DOHH2 (cell line): ENCODE results near the gene FNIP2.

Experiments
- H3F3A ChIP-seq: fragments of 200-600 bp; sonication (generic), shearing (Covaris generic); 2 replicates; pipeline ENCODE4 v1.6.0; 2016; ENCODE audit warnings: antibody characterized with exemption, mild to moderate bottlenecking; ENCODE audit not compliant: control insufficient read depth, insufficient read depth
- H3K27ac ChIP-seq: fragments of 200-600 bp; sonication (generic); 2 replicates; pipeline ENCODE4 v1.5.1; 2014; ENCODE audit warnings: low read depth, mild to moderate bottlenecking, low read length, moderate library complexity
- H3K27me3 ChIP-seq: fragments of 200-600 bp; sonication (generic); 2 replicates; pipeline ENCODE4 v1.6.1; 2014; ENCODE audit warnings: mild to moderate bottlenecking, low read length, mixed read lengths; ENCODE audit not compliant: control insufficient read depth
- H3K36me3 ChIP-seq: fragments of 200-600 bp; sonication (generic); 2 replicates; pipeline ENCODE4 v1.6.1; 2014; ENCODE audit warnings: mild to moderate bottlenecking, low read length, moderate library complexity, mixed read lengths; ENCODE audit not compliant: control insufficient read depth
- H3K4me1 ChIP-seq: fragments of 200-600 bp; sonication (generic); 2 replicates; pipeline ENCODE4 v1.6.1; 2014; ENCODE audit warnings: mild to moderate bottlenecking, low read length, mixed read lengths; ENCODE audit not compliant: control insufficient read depth
- H3K4me2 ChIP-seq: fragments of 200-600 bp; sonication (generic); 2 replicates; pipeline ENCODE4 v1.6.0; 2014; ENCODE audit warnings: mild to moderate bottlenecking, low read length, moderate library complexity
- H3K4me3 ChIP-seq: fragments of 200-600 bp; sonication (generic); 2 replicates; pipeline ENCODE4 v1.5.1; 2014; ENCODE audit warnings: mild to moderate bottlenecking, low read length, mixed read lengths
- H3K79me2 ChIP-seq: fragments of 200-600 bp; sonication (generic); 2 replicates; pipeline ENCODE4 v1.6.1; 2014; ENCODE audit warnings: mild to moderate bottlenecking, low read length, mixed read lengths; ENCODE audit not compliant: control insufficient read depth
- H3K9me2 ChIP-seq: fragments of 200-600 bp; sonication (generic); replicated peaks from 2 replicates; pipeline ENCODE4 v1.6.1; 2014; ENCODE audit warnings: mild to moderate bottlenecking, low read length, mixed read lengths; ENCODE audit not compliant: control insufficient read depth
- H3K9me3 ChIP-seq: fragments of 200-600 bp; sonication (generic); 2 replicates; pipeline ENCODE4 v1.6.1; 2014; ENCODE audit warnings: antibody characterized with exemption, low read length, mixed read lengths; ENCODE audit not compliant: control insufficient read depth, insufficient read depth
- H4K20me1 ChIP-seq: fragments of 200-600 bp; sonication (generic); 2 replicates; pipeline ENCODE4 v1.6.0; 2014; ENCODE audit warnings: low read depth, mild to moderate bottlenecking, antibody characterized with exemption, low read length, moderate library complexity; ENCODE audit not compliant: control insufficient read depth, insufficient read depth
- EZH2phosphoT487 ChIP-seq: fragments of 200-600 bp; sonication (generic); IDR thresholded peaks from 2 replicates; pipeline ENCODE4 v1.6.1; 2017; ENCODE audit warnings: borderline replicate concordance, mild to moderate bottlenecking, antibody characterized with exemption, low read length, moderate library complexity, mixed read lengths
- TF ChIP-seq, protein P1 (sequence below): fragments of 200-600 bp; sonication (generic); IDR thresholded peaks from one replicate; pipeline ENCODE4 v1.5.1; 2014; ENCODE audit warnings: antibody characterized with exemption, mild to moderate bottlenecking, low read depth, low read length; ENCODE audit not compliant: poor library complexity, severe bottlenecking

The FNIP2 gene

DNA sequence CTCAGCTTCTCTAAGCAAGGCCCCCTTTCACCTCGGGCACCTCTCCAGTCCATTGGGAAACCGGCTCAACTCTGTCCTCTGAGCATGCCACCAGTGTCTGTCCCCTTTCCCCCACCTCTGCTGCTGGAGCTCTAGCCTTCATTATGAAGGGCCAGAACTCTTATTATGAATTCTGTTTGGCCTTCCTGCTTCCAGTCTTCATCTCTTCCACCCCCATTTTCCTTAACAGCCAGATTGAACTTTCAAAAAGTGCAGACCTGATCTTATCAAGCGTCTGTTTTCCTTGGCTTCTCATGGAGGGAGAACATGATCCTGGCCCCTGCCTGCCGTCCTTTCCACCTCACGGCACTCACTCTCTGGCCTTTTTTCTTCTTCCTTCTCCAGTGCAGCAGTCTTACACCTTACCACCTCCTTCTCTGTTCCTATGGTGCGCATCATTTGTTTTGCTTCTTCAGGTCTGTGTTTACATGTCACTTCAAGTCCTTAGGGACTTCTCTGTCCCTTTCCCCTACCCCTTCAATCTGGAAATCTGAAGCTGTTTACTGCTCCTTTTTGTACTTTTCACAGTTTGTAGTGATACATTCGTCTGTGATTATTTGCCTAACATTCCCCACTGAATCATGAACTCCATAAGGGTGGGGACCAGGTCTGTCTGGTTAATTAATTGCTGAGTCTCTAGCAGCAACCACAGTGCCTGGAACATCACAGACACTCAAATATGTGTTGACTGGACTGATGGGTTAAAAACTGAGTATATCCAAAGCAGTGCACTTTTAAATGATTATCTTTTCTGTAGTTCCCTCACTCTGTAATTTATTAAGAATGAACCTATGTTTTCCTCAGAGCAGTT, 55.8 kb downstream of the FNIP2 start:
- no peaks in the 10 kb centered on the region for H3K36me3 ChIP-seq
- TF ChIP-seq, protein P1, sequence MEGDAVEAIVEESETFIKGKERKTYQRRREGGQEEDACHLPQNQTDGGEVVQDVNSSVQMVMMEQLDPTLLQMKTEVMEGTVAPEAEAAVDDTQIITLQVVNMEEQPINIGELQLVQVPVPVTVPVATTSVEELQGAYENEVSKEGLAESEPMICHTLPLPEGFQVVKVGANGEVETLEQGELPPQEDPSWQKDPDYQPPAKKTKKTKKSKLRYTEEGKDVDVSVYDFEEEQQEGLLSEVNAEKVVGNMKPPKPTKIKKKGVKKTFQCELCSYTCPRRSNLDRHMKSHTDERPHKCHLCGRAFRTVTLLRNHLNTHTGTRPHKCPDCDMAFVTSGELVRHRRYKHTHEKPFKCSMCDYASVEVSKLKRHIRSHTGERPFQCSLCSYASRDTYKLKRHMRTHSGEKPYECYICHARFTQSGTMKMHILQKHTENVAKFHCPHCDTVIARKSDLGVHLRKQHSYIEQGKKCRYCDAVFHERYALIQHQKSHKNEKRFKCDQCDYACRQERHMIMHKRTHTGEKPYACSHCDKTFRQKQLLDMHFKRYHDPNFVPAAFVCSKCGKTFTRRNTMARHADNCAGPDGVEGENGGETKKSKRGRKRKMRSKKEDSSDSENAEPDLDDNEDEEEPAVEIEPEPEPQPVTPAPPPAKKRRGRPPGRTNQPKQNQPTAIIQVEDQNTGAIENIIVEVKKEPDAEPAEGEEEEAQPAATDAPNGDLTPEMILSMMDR, result no peak
- no peak for TF ChIP-seq EZH2phosphoT487
- H4K20me1 ChIP-seq, result no peaks in the 10 kb centered on the region
- H3K4me1 ChIP-seq, result no peaks in the 10 kb centered on the region
- no peaks in the 10 kb centered on the region for H3K9me2 ChIP-seq
- H3K9me3 ChIP-seq, result no peaks in the 10 kb centered on the region
- no peaks in the 10 kb centered on the region for H3K27me3 ChIP-seq
- no peak overlapping the region for H3K4me3 ChIP-seq
- no peak overlapping the region for H3K27ac ChIP-seq
- no peaks in the 10 kb centered on the region for H3K79me2 ChIP-seq
- no peaks in the 10 kb centered on the region for H3F3A ChIP-seq
- H3K4me2 ChIP-seq, result no peak overlapping the region

DNA sequence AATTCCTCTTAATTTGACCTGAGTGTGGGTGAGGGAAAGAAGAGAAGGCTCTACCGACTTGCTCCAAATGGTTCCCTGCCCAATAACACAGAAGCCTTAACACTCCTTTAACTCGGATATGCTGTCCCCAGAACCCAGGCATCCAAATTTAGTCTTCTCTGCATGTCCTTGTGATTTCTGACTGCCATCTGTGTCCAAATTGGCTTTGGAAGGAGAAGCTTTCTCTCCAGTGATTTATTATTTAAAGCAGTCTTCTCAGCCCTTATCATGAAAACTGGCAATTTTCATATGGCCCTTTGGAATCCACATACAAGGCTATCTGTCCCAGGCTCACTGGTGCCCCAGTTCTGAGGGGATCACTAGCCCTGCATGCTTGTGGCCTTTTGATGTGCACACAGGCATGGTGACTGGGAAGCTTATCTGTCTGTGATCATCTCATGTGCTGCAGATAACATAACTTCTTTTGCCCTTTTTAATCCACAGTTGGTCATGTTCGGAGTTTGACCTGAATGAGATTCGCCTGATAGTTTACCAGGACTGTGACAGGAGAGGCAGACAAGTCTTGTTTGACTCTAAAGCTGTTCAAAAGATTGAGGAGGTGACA, 56.7 kb downstream of the FNIP2 start:
- no peaks in the 10 kb centered on the region for H4K20me1 ChIP-seq
- H3K27ac ChIP-seq, result no peak overlapping the region
- no peak for TF ChIP-seq EZH2phosphoT487
- TF ChIP-seq, protein P1, result no peak
- H3F3A ChIP-seq, result no peaks in the 10 kb centered on the region
- no peaks in the 10 kb centered on the region for H3K79me2 ChIP-seq
- no peak overlapping the region for H3K4me3 ChIP-seq
- no peaks in the 10 kb centered on the region for H3K36me3 ChIP-seq
- no peaks in the 10 kb centered on the region for H3K9me3 ChIP-seq
- H3K4me2 ChIP-seq, result no peak overlapping the region
- H3K27me3 ChIP-seq, result no peaks in the 10 kb centered on the region
- H3K4me1 ChIP-seq, result no peaks in the 10 kb centered on the region
- H3K9me2 ChIP-seq, result no peaks in the 10 kb centered on the region

GRCh38 chr4:158826057-158826456, 57.2 kb downstream of the FNIP2 start:
- H3K79me2 ChIP-seq, result no peaks in the 10 kb centered on the region
- H3K4me2 ChIP-seq, result no peak overlapping the region

More at GRCh38 chr4:158826057-158826456, 57.2 kb downstream of the FNIP2 start:
- Histone ChIP-seq H3F3A (no peaks in the 10 kb centered on the region), H3K27me3 (no peaks in the 10 kb centered on the region), H3K4me3 (no peak overlapping the region), H3K9me2 (no peaks in the 10 kb centered on the region), H3K4me1 (no peaks in the 10 kb centered on the region), H3K9me3 (no peaks in the 10 kb centered on the region), H4K20me1 (no peaks in the 10 kb centered on the region), H3K36me3 (no peaks in the 10 kb centered on the region), H3K27ac (no peak overlapping the region)
- no peak for TF ChIP-seq EZH2phosphoT487
- TF ChIP-seq, protein P1, result no peak
